Body of pancreas (tissue), 4 donors: ENCODE data around the gene LFNG.
A peak's percentile ranks its signal among the peaks of the same experiment; 100 is the strongest.

Source experiments
- CTCF ChIP-seq, 7 experiments: fragments of 450-650 bp in 4 of 7; fragments of 200-600 bp in 3 of 7; sonication (generic) in 3 of 7; IDR thresholded peaks; one replicate each; pipeline ENCODE4 v1.5.1; 2016 to 2019; ENCODE audit warnings: antibody characterized with exemption in 7 of 7
- POLR2A ChIP-seq, 3 donors: fragments of 450-650 bp; IDR thresholded peaks; one replicate each; pipeline ENCODE4 v1.6.1; 2016; ENCODE audit warnings: antibody characterized with exemption in 3 of 3, mild to moderate bottlenecking in 2 of 3

DNA sequence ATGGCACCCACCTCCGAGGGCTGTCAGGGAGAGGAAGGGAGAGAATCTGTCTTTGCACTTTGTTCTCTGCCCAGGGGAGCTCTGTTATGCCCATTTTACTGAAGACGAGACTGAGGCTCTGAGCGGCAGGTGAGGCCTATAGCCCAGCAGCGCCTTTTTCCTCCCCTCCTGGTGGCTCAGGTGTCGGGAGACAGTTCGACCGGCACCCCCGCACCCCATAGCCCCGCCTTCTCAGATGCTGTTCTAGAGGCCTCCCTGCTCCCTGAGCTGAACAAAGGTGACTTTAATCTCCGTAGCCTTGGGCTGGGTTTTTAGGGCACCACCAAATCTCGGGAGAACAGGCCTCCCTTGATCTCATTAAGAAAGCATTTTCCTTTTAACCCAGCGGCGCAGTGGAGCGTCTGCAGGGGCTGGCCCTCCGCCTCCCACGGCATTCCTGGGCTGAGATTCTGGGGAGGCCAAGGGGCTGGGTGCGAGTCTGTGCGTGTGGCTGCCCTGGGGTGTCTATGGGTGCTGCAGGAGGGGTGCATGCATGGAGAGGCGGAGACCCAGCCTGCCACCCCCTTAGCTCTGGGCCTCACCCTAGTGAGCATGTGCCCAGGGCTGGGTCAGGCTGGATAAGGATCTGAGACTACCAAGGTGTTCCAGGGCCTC, 3.3 kb downstream of the LFNG start:
- TF ChIP-seq CTCF (IDR thresholded peaks at IDR 0.05) (peak in 1 of 7 experiments; percentile 7), POLR2A (IDR thresholded peaks at IDR 0.05) (peak in 2 of 3 donors; percentile 17 to 23)
